Neural cell (in vitro differentiated cells): ENCODE data around the gene EEF2K. TPM values are rescaled to one million over a fixed set of nuclear protein-coding genes. Genes with fewer than 3 reads are reported as not detected.

Experiments
- H2AFZ ChIP-seq: fragments of 200-600, 300-800 bp; sonication (generic), shearing (Covaris generic); 2 replicates; pipeline ENCODE4 v1.6.0; 2014; ENCODE audit warnings: low read depth, mild to moderate bottlenecking, antibody characterized with exemption, low read length, moderate library complexity
- H3F3A ChIP-seq: fragments of 200-600 bp; shearing (Covaris generic); 2 replicates; pipeline ENCODE4 v1.6.1; 2016; ENCODE audit warnings: mild to moderate bottlenecking, moderate library complexity, mixed read lengths, antibody characterized with exemption, low read length; ENCODE audit not compliant: insufficient read depth, poor library complexity, severe bottlenecking
- H3K27ac ChIP-seq: fragments of 200-600, 300-800 bp; sonication (generic), shearing (Covaris generic); 2 replicates; pipeline ENCODE4 v1.5.1; 2014; ENCODE audit warnings: mild to moderate bottlenecking, low read length, moderate library complexity
- H3K27me3 ChIP-seq: fragments of 300-800, 200-600 bp; sonication (generic), shearing (Covaris generic); 2 replicates; pipeline ENCODE4 v1.6.0; 2014; ENCODE audit warnings: mild to moderate bottlenecking, low read depth, low read length, moderate library complexity; ENCODE audit not compliant: insufficient read depth
- H3K36me3 ChIP-seq: fragments of 300-800, 200-600 bp; sonication (generic), shearing (Covaris generic); 2 replicates; pipeline ENCODE4 v1.5.1; 2014; ENCODE audit warnings: mild to moderate bottlenecking, antibody characterized with exemption, low read length, moderate library complexity; ENCODE audit not compliant: insufficient read depth
- H3K4me2 ChIP-seq: fragments of 300-800, 200-600 bp; sonication (generic), shearing (Covaris generic); 2 replicates; pipeline ENCODE4 v1.6.0; 2014; ENCODE audit warnings: mild to moderate bottlenecking, low read length
- H3K4me3 ChIP-seq: fragments of 300-800, 200-600 bp; sonication (generic), shearing (Covaris generic); 2 replicates; pipeline ENCODE4 v1.5.1; 2014; ENCODE audit warnings: mild to moderate bottlenecking, low read length, moderate library complexity
- H3K79me2 ChIP-seq: fragments of 200-600 bp; shearing (Covaris generic); replicated peaks from 2 replicates; pipeline ENCODE4 v1.6.0; 2014; ENCODE audit warnings: mild to moderate bottlenecking, low read length, moderate library complexity; ENCODE audit not compliant: insufficient read depth
- H3K9ac ChIP-seq: fragments of 300-800, 200-600 bp; sonication (generic), shearing (Covaris generic); 2 replicates; pipeline ENCODE4 v1.6.1; 2016; ENCODE audit warnings: mild to moderate bottlenecking, low read length, mixed read lengths
- H3K9me2 ChIP-seq: fragments of 200-600 bp; shearing (Covaris generic); 2 replicates; pipeline ENCODE4 v1.6.1; 2016; ENCODE audit warnings: mild to moderate bottlenecking, low read length, mixed read lengths; ENCODE audit not compliant: insufficient read depth
- H3K9me3 ChIP-seq: fragments of 200-600, 300-800 bp; sonication (generic), shearing (Covaris generic); 2 replicates; pipeline ENCODE4 v1.6.1; 2016; ENCODE audit warnings: mild to moderate bottlenecking, mixed run types, low read length, moderate library complexity, mixed read lengths
- H4K20me1 ChIP-seq: fragments of 200-600 bp; shearing (Covaris generic); 2 replicates; pipeline ENCODE4 v1.6.1; 2016; ENCODE audit warnings: mild to moderate bottlenecking, mixed run types; ENCODE audit not compliant: insufficient read depth
- CTCF ChIP-seq: fragments of 450-650 bp; IDR thresholded peaks from 2 replicates; pipeline ENCODE4 v1.5.1; 2014; ENCODE audit warnings: antibody characterized with exemption, mild to moderate bottlenecking, moderate library complexity; ENCODE audit not compliant: poor library complexity, severe bottlenecking
- EP300 ChIP-seq: fragments of 450-650 bp; conservative IDR thresholded peaks from 2 replicates; pipeline ENCODE4 v1.6.1; 2014; ENCODE audit warnings: antibody characterized with exemption, mild to moderate bottlenecking, moderate library complexity; ENCODE audit not compliant: poor library complexity, severe bottlenecking
- EZH2 ChIP-seq: fragments of 200-600, 300-800 bp; shearing (Covaris generic), sonication (generic); IDR thresholded peaks from 2 replicates; pipeline ENCODE4 v1.6.1; 2014; ENCODE audit warnings: antibody characterized with exemption, low read length, borderline replicate concordance, mild to moderate bottlenecking; ENCODE audit not compliant: insufficient read depth, poor library complexity, severe bottlenecking
- MXI1 ChIP-seq: fragments of 450-650 bp; conservative IDR thresholded peaks from 2 replicates; pipeline ENCODE4 v1.6.1; 2014; ENCODE audit warnings: antibody characterized with exemption, mild to moderate bottlenecking; ENCODE audit not compliant: poor library complexity, severe bottlenecking
- POLR2AphosphoS5 ChIP-seq: IDR thresholded peaks from 2 replicates; pipeline ENCODE4 v1.6.1; 2012
- RAD21 ChIP-seq: fragments of 450-650 bp; conservative IDR thresholded peaks from 2 replicates; pipeline ENCODE4 v1.6.1; 2014; ENCODE audit warnings: antibody characterized with exemption, mild to moderate bottlenecking, moderate library complexity
- REST ChIP-seq: IDR thresholded peaks from 2 replicates; pipeline ENCODE4 v1.6.1; 2012; ENCODE audit warnings: borderline replicate concordance
- SMC3 ChIP-seq: fragments of 450-650 bp; conservative IDR thresholded peaks from 2 replicates; pipeline ENCODE4 v1.6.1; 2014; ENCODE audit warnings: antibody characterized with exemption, mild to moderate bottlenecking, moderate library complexity; ENCODE audit not compliant: poor library complexity
- TAF1 ChIP-seq: IDR thresholded peaks from 2 replicates; pipeline ENCODE4 v1.6.1; 2012; ENCODE audit warnings: low read depth
- polyA plus RNA-seq: library from polyadenylated mRNA; depleted of rRNA; stranded (reverse); fragments of >200 nt; gene quantifications from 2 replicates; pipeline ENCODE4 v1.2.3, GENCODE V29; 2014

EEF2K gene
- polyA plus RNA-seq, 1 donor from 2014 or later: 7.2 TPM

- H3K9me2 ChIP-seq: no peaks in the 10 kb centered on the region
- H3K9ac ChIP-seq: no peak overlapping the region
- no peaks in the 10 kb centered on the region for H3K27me3 ChIP-seq
- H3K9me3 ChIP-seq: no peaks in the 10 kb centered on the region
- no peak overlapping the region for H3K4me2 ChIP-seq
- H2AFZ ChIP-seq: no peak overlapping the region
- TF ChIP-seq EP300: no peak
- no peak for TF ChIP-seq RAD21
- no peak for TF ChIP-seq TAF1
- TF ChIP-seq MXI1: no peak
- no peak for TF ChIP-seq POLR2AphosphoS5
- TF ChIP-seq EZH2: no peak
- no peak for TF ChIP-seq CTCF
- no peak for TF ChIP-seq REST
- H4K20me1 ChIP-seq: no peaks in the 10 kb centered on the region
- no peak overlapping the region for H3K4me3 ChIP-seq
- H3K27ac ChIP-seq: no peak overlapping the region
- H3K36me3 ChIP-seq: no peaks in the 10 kb centered on the region
- H3F3A ChIP-seq: no peaks in the 10 kb centered on the region
- no peaks in the 10 kb centered on the region for H3K79me2 ChIP-seq
These were observed 121.3 kb downstream of the EEF2K start for GRCh38 chr16:22327446-22327775.

- Histone ChIP-seq H4K20me1 (no peaks in the 10 kb centered on the region), H3K27me3 (no peaks in the 10 kb centered on the region), H3K4me2 (no peak overlapping the region), H3K79me2 (no peaks in the 10 kb centered on the region), H3K9me2 (no peaks in the 10 kb centered on the region), H3K9ac (no peak overlapping the region), H3K27ac (no peak overlapping the region), H3F3A (no peaks in the 10 kb centered on the region), H3K4me3 (no peak overlapping the region), H3K36me3 (no peaks in the 10 kb centered on the region), H2AFZ (no peak overlapping the region), H3K9me3 (no peaks in the 10 kb centered on the region)
- TF ChIP-seq MXI1: no peak
- no peak for TF ChIP-seq RAD21
- no peak for TF ChIP-seq TAF1
- TF ChIP-seq EZH2: no peak
- TF ChIP-seq POLR2AphosphoS5: no peak
- no peak for TF ChIP-seq EP300
- no peak for TF ChIP-seq REST
- TF ChIP-seq CTCF: no peak
- TF ChIP-seq SMC3: no peak
These were observed 122.1 kb downstream of the EEF2K start for GRCh38 chr16:22328081-22328725.
